ENCODE measurements around the gene TMEM269.

The TMEM269 gene

DNA sequence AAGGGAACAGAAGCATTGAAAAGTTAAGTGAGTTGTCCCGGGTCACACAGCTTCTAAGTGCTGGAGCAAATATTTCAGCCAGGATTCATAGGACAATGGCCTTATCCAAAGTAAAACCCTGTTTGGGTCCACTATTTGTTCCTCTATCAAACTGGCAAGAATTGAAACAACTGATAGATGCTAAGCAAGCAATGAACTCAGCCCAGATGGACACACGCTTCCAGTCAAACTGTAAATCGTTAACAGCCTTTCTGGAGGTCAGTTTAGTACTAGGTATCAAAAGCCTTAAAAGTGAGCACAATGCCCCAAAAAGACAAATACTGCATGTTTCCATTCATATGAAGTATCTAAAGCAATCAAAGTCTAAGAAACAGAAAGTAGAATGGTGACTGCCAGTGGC, 33.2 kb downstream of the TMEM269 start:
- Mint-ChIP-seq H3K9me3 (no peaks in the 10 kb centered on the region), H3K36me3 (no peaks in the 10 kb centered on the region), H3K27ac (no peak overlapping the region), H3K4me3 (no peak overlapping the region), H3K27me3 (no peaks in the 10 kb centered on the region), H3K4me1 (peaks cover 22% of the 10 kb centered on the region)
- ATAC-seq, result no peak

DNA sequence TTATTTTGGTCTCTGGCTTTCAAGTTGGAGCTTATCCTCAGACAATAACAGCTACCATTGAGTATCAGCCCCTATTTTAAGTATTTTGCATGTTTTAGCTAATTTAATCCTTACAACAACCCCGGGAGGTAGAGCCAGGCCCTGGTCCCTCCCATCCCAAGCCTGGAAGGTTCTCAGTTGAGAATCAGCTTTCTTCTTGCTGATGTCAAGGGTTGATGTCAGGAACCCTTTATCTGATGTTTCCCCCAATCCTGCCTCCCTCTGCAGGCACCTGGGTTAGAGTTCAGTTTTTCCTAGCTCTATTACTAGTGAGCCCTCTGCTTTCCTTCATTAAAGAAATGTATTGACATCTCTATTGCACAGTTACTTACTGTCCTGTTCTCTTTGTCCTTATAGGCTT, 36.0 kb downstream of the TMEM269 start:
- H3K27me3 Mint-ChIP-seq, result no peaks in the 10 kb centered on the region
- H3K4me3 Mint-ChIP-seq, result no peak overlapping the region
- no peak for ATAC-seq
- no peaks in the 10 kb centered on the region for H3K36me3 Mint-ChIP-seq
- peaks cover 20% of the 10 kb centered on the region for H3K4me1 Mint-ChIP-seq
- H3K27ac Mint-ChIP-seq, result peak overlapping the region; percentile 6
- no peaks in the 10 kb centered on the region for H3K9me3 Mint-ChIP-seq

DNA sequence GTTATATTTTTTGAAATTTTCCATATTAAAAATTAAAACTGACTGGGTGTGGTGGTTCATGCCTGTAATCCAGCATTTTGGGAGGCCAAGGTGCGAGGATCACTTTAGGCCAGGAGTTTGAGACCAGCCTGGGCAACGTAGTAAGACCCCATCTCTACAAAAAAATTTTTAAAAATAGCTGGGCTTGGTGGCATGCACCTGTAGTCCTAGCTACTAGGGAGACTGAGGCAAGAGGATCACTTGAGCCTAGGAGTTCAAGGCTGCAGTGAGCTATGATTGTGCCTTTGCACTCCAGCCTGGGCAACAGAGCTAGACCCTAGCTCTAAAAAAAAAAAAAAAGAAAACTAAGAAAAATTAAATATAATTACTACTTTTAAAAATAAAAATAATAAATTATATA, 36.9 kb downstream of the TMEM269 start:
- Mint-ChIP-seq H3K4me3 (no peak overlapping the region), H3K36me3 (no peaks in the 10 kb centered on the region), H3K27me3 (no peaks in the 10 kb centered on the region), H3K4me1 (peaks cover 11% of the 10 kb centered on the region), H3K27ac (no peak overlapping the region), H3K9me3 (no peaks in the 10 kb centered on the region)
- ATAC-seq, result no peak

DNA sequence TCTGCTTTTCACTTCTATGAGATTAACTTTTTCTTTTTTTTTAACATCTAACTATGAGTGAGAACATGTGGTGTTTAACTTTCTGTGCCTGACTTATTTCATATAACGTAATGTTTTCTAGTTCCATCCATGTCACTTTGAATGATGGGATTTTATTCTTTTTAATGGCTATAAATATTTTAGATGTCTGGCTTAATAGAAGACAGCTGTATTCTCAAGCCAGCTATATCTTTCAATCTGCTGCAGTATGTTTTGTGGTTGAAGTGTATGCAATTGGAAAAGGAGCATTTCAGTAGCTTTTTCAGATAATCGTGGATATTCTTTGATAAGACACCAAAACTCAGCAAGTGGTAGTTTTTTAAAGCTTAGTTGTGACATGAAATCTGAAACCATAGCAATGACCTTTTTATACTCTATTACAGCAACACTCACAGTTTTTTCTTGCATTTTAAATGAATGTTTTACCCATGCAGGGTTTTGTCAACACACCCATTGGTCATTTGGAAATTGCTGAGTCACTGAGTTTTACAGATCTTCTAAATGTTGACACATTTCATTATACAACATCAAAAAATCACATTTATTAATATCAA, 38.1 kb downstream of the TMEM269 start:
- no peak overlapping the region for H3K4me3 Mint-ChIP-seq
- no peak overlapping the region for H3K27ac Mint-ChIP-seq
- no peaks in the 10 kb centered on the region for H3K27me3 Mint-ChIP-seq
- H3K4me1 Mint-ChIP-seq, result peaks cover 3% of the 10 kb centered on the region
- ATAC-seq, result no peak
- no peaks in the 10 kb centered on the region for H3K9me3 Mint-ChIP-seq
- H3K36me3 Mint-ChIP-seq, result no peaks in the 10 kb centered on the region

DNA sequence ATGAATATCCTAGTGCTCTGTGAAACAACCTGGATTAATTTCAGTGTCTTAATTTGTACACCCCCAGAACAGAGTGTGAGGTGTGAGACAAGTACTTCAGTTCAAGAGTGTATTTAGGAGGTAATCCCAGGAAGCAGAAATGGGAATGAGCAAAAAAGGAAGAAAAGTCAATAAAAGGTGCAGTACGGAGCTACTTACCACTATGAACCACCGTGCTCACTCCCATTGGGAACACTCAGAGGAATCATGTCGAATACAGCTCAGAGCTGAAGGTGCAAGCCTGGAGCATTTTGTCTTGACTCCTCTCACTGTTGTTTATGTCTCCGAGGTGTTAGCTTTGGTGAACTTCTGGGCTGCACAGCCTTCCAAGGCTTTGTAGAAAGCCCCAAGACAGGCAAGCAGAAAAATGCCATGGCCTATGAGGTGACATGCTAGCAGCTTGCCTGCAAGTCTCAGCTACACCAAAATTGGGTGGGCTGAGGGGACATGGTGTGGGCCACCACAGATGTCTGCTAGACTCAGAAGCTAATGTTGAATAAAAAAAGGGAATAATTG, 39.8 kb downstream of the TMEM269 start:
- H3K9me3 Mint-ChIP-seq, result no peaks in the 10 kb centered on the region
- H3K4me3 Mint-ChIP-seq, result no peak overlapping the region
- no peak overlapping the region for H3K27ac Mint-ChIP-seq

DNA sequence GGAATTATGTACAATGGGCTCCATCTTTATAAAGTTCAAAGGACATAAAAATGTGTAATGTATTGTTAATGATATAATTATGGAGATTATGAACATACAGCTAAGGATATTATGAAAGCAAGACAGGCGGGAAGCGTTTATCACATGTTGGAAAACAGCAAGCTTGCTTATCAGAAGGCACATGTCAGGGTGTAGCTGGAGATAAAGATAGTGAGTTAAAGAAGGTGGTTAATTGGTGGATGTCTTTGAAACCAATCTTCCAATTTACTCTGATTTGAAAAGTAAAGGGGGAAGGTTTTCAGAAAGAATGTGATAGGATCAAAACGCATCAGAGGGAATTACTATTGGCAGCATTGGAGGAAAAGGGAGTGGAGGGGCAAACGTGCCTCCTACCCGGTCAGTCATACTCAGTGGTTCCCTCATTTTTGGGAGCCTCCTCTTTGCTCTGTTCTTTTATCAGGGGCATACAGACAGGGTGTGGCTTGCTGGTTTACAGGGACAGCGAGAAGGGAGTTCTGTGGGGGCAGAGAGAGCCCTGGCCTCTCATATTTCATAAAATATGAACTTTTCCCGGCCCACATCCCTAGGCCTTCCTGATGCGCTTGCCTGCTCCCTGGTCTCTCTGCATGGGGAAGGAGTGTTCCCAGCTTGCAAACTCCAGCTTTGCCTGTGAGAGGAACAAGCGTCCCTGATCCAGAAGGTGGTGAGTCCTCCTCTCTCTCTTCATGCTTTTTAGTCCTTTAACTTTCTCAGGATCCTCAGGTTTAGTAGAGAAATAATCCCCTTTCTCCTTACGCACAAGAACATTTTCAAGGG, 40.5 kb downstream of the TMEM269 start:
- ATAC-seq, result no peak
- H3K4me1 Mint-ChIP-seq, result no peaks in the 10 kb centered on the region
- no peaks in the 10 kb centered on the region for H3K9me3 Mint-ChIP-seq
- no peaks in the 10 kb centered on the region for H3K27me3 Mint-ChIP-seq
- H3K36me3 Mint-ChIP-seq, result peaks cover 4% of the 10 kb centered on the region
- no peak overlapping the region for H3K4me3 Mint-ChIP-seq
- H3K27ac Mint-ChIP-seq, result no peak overlapping the region

More for the DNA sequence above, 39.8 kb downstream of the TMEM269 start:
- Mint-ChIP-seq H3K4me1 (no peaks in the 10 kb centered on the region), H3K27me3 (no peaks in the 10 kb centered on the region), H3K36me3 (no peaks in the 10 kb centered on the region)
- ATAC-seq, result no peak

DNA sequence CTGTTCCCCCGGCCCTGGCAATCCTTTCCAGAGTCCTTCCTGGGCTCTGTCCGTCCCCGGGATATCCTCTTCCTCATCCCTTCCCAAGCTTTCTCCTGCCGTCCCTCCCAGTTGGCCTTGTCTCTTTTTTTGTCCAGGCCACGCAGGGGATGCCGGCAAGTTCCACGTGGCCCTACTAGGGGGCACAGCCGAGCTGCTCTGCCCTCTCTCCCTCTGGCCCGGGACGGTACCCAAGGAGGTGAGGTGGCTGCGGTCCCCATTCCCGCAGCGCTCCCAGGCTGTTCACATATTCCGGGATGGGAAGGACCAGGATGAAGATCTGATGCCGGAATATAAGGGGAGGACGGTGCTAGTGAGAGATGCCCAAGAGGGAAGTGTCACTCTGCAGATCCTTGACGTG, 45.8 kb downstream of the TMEM269 start:
- Mint-ChIP-seq H3K36me3 (peaks cover 12% of the 10 kb centered on the region), H3K9me3 (no peaks in the 10 kb centered on the region), H3K4me1 (peaks cover 6% of the 10 kb centered on the region), H3K4me3 (no peak overlapping the region), H3K27me3 (no peaks in the 10 kb centered on the region), H3K27ac (no peak overlapping the region)
- no peak for ATAC-seq

DNA sequence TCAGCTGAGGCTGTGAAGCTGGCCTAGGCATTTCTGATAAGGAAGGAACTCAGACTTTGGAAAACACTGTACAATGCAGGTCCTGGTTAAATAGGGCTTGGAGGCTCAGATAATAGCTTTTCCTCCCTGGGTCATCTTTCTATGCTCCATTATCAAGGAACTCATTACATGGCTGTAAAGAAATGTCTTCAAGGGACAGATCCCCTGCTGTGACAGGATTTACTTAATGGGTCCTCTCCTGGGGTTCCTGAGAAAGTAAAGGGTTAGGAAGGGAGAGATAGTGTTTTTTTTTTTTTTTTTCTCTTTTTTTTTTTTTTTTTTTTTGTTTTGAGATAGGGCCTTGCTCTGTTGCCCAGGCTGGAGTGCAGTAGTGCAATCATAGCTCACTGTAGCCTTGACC, 46.5 kb downstream of the TMEM269 start:
- peaks cover 6% of the 10 kb centered on the region for H3K4me1 Mint-ChIP-seq
- peaks cover 12% of the 10 kb centered on the region for H3K36me3 Mint-ChIP-seq
- H3K9me3 Mint-ChIP-seq, result no peaks in the 10 kb centered on the region
- no peak overlapping the region for H3K4me3 Mint-ChIP-seq
- no peak overlapping the region for H3K27ac Mint-ChIP-seq
- no peak for ATAC-seq
- no peaks in the 10 kb centered on the region for H3K27me3 Mint-ChIP-seq

DNA sequence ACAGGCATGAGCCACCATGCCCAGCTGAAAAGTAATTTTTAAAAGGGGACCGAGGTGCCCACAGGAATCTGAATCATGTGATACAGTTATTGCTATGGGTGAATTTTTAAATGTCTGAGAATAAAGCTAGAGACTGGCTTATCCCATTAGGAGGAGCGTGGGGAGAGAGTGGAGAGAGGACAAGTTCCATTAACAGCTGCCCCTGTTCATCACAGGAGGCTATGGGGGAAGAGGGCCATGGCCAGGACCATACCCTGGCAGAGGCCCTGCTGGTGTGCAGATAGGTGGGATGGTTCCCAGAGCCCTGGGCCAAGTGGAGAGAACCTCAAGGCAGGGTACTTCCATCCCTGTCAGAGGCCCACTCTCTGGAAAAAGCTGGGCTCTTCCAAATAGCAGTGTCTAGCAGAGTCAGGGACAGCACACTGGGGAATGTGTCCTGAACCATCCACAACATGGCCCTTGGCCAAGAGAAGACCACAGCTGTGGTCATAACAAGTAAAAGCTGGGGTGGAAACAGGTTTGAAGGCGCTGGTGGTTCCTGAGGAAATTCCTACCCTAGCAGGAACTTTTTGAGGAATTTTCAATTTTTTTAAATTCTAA, 48.0 kb downstream of the TMEM269 start:
- Mint-ChIP-seq H3K27ac (no peak overlapping the region), H3K27me3 (no peaks in the 10 kb centered on the region), H3K4me3 (no peak overlapping the region), H3K9me3 (no peaks in the 10 kb centered on the region), H3K36me3 (peaks cover 12% of the 10 kb centered on the region), H3K4me1 (peaks cover 9% of the 10 kb centered on the region)
- no peak for ATAC-seq

DNA sequence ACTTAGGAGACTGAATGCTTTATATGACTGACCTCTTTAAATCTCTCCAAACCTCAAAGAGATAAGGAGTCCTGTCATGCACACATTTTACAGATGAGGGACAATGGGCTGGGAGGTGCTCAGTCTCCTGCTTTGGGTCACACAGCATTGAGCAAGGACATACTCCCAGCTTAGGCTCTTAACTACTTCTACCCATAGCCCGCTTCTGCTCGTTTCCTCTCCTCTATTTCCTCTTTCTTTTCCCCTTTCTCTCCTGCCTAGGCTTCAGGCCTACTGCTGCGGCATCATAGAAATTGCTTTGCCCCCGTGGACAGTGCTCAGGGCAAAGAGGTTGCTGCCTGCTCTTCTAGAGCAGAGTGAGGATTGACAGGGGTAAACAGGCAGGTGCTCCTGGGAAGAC, 49.2 kb downstream of the TMEM269 start:
- no peak overlapping the region for H3K4me3 Mint-ChIP-seq
- peaks cover 12% of the 10 kb centered on the region for H3K36me3 Mint-ChIP-seq
- H3K9me3 Mint-ChIP-seq, result no peaks in the 10 kb centered on the region
- H3K27ac Mint-ChIP-seq, result no peak overlapping the region
- no peaks in the 10 kb centered on the region for H3K27me3 Mint-ChIP-seq
- no peak for ATAC-seq
- H3K4me1 Mint-ChIP-seq, result peaks cover 20% of the 10 kb centered on the region

DNA sequence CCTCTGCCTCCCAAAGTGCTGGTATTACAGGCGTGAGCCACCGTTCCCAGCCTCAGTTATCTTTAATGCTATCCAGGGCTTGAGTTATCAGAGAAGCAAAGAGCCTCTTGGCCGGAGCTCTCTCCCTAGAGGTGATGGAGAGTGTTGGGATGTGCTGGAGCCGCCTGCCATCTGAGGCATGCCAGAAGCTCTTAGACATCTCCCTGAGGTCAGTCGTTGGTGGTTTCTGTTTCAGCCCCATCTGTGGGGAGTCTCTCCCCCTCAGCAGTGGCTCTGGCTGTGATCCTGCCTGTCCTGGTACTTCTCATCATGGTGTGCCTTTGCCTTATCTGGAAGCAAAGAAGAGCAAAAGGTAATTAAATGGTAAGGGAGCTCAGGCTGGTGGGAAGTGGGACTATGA, 50.0 kb downstream of the TMEM269 start:
- Mint-ChIP-seq H3K4me3 (no peak overlapping the region), H3K27ac (no peak overlapping the region), H3K4me1 (peaks cover 20% of the 10 kb centered on the region), H3K27me3 (no peaks in the 10 kb centered on the region), H3K9me3 (no peaks in the 10 kb centered on the region), H3K36me3 (peaks cover 12% of the 10 kb centered on the region)
- ATAC-seq, result no peak

DNA sequence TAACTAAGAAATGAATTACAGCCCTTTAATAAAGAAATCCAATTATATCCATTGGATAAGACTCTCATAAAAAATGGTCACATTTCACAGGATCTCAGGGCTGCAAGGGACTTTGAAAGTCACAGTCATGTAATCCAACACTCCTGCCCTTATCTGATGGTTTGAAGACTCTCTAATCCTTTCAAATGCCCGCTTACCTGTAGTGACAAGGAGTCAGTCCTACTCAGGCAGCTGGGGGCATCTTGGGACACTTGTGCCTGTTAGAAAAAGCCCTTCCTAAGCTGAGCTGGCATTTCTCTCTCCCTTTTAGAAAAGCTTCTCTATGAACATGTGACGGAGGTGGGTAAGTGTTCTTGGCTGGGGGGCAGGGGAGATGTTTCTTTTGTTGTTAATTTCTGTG, 50.6 kb downstream of the TMEM269 start:
- H3K27me3 Mint-ChIP-seq, result no peaks in the 10 kb centered on the region
- H3K4me1 Mint-ChIP-seq, result peaks cover 20% of the 10 kb centered on the region
- no peak overlapping the region for H3K27ac Mint-ChIP-seq
- peaks cover 7% of the 10 kb centered on the region for H3K36me3 Mint-ChIP-seq
- no peak overlapping the region for H3K4me3 Mint-ChIP-seq
- no peak for ATAC-seq
- no peaks in the 10 kb centered on the region for H3K9me3 Mint-ChIP-seq

DNA sequence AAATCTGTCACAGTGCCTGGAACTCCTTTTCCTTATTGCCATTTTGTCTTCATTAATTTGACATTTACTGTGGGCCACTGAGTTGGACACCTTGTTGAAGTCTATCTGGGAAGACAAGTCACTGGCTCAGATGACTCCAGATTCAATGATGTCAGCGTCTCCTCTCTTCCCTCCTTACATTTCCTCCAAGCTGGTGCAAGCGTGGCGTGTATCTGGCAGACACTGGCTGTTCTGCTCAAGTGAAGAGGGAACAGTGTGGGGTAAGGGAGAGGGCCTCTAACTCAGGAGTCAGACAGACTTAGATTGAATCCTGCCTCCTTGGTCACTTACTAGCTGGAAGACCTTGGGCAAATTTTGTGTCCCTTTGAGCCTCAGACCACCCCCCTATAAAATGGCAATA, 52.9 kb downstream of the TMEM269 start:
- Mint-ChIP-seq H3K9me3 (no peaks in the 10 kb centered on the region), H3K27ac (peak overlapping the region; percentile 20)

DNA sequence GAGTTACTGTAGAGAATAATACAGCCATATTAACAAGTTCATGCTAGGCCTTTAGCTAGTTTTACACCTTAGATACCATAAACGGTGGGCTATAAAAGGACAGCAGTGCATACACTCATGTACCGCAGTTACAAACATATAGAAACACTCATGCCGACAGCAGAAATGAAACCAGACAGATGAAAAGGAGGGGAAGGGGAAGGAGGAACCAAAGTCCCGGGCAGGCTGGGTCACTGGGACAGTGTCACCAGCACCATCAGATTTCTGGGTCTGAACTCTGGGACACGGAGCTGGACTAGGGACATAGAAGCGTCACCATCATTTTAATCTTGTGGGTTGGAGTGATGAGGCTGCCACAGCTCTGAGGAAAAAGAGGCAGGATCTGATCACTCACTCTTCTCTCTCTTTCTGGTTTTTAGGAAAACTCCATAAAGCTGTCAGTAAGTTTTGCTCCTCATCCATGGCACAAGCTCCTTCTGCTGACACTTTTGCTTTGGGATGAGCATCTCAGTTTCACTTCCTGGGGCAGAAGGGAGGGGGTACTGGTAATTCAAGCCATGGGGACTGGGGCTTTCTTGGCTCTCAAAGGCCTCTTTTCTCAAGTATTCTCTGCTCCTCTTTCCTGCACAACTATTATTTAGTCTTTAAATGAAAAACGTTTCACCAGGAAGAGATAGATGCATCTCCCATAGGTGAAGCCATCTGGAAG, 53.8 kb downstream of the TMEM269 start:
- Mint-ChIP-seq H3K27ac (peak overlapping the region; percentile 20), H3K9me3 (no peaks in the 10 kb centered on the region), H3K4me1 (peaks cover 20% of the 10 kb centered on the region), H3K36me3 (peaks cover 17% of the 10 kb centered on the region), H3K27me3 (no peaks in the 10 kb centered on the region), H3K4me3 (no peak overlapping the region)
- ATAC-seq, result peak; percentile 70

More for the DNA sequence above, 52.9 kb downstream of the TMEM269 start:
- Mint-ChIP-seq H3K27me3 (no peaks in the 10 kb centered on the region), H3K4me3 (no peak overlapping the region), H3K36me3 (peaks cover 8% of the 10 kb centered on the region), H3K4me1 (peaks cover 20% of the 10 kb centered on the region)
- no peak for ATAC-seq

DNA sequence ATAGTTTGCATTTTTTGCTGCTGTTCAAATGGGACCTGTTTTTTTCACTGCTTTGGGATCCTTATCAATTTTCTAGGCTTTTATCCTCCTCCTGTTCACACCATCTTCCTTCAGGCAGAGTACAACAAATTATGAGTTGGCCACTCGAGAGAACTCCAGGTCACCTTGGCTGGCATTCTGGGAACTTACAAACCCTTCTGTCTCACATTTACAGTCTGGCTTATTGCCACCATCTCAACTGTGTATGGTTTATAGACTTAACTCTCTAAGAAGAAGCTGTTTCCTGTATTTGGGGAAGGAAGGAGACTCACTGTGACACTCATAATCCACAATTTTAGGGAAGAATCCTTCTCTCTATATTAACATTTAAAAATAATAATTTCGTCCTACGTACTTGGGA, 56.2 kb downstream of the TMEM269 start:
- Mint-ChIP-seq H3K27me3 (no peaks in the 10 kb centered on the region), H3K4me1 (peaks cover 14% of the 10 kb centered on the region), H3K9me3 (no peaks in the 10 kb centered on the region), H3K27ac (no peak overlapping the region), H3K4me3 (no peak overlapping the region), H3K36me3 (peaks cover 19% of the 10 kb centered on the region)
- no peak for ATAC-seq
